EH (cell line): ENCODE results near the gene NAMPT.

Source experiments
- DNase-seq: peaks from one replicate; pipeline ENCODE4 v3.0.0-alpha.2; 2015; ENCODE audit warnings: low read depth

NAMPT gene

DNA sequence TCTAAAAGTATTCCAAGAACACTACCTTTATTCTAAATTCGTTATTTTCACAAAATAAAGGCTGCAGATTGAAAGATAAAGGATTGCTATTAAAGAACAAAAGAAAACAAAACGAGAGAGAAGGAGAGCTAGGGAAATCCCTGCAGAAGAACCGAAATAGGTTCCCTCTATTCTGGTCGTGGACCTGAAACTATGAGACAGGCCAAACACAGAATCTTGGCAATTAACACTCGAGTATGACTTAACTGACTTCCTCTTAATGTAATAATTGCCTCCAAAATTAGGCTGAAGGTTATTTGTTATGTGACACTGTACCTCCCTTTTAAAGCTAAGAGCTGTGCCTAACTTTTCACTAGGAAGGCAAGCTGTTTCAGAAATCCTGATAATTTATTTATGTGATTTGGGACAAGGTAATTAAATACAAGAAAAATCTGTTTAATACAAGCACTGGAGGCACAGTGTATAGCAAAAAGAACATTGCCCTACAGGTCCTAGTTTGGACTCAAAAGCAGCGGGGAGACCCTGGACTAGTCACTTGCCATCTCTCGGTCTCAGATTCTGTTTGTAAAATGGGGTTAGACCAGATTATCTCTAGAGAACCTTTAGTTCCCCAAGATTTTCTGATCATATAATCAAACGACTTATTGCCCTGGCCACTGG is 11.6 kb downstream of the NAMPT start:
- DNase-seq, result no peak

- DNase-seq, result no peak
Measured at GRCh38 chr7:106270122-106270977, 14.4 kb downstream of the NAMPT start.

- no peak for DNase-seq
Measured at GRCh38 chr7:106269254-106269961, 15.4 kb downstream of the NAMPT start.

- DNase-seq, result no peak
Measured at GRCh38 chr7:106265133-106265532, 19.6 kb downstream of the NAMPT start.

DNA sequence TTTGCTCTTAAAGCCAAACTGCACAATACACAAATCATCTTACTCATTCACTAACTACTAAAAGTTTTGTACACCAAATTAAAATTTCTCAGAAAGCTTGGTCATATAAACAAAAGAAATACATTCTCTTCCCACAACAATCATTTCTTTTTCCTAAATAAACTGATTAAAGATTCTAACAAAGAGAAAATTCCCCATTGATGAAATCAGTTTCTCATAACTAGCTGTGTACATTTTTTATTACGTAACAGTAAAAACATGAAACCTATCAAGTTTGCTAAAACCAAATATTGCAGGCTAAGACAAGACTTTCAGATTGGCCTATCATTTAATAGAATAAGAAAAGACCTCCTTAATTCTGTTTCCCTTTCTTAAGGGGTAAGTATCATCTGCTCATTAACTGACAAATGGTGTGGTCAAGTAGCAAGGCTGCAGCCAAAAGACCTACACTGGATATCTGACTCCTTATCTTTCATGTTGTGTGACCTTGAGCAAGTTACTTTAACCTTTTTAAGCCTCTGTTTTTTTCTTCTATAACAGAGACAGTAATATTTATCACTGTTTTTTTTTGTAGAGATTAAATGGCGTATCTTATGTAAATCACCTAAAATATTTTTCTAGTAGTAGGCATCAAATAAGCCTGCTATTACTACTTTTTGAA is 22.4 kb downstream of the NAMPT start:
- no peak for DNase-seq

DNA sequence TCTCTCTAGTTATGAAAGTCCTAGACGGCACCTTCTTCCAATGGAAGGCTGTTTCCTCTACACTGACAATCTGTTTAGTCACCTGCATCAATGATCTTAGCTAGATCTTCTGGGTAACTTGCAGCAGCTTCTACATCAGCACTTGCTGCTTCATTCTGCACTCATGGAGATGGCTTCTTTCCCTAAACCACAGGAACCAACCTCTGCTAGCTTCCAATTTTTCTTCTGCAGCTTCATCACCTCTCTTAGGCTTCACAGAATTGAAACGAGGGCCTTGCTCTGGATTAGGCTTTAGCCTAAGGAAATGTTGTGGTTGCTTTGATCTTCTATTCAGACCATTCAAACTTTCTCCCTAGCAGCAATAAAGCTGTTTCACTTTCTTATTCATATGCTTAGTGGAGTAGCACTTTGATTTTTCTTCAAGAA is 24.6 kb downstream of the NAMPT start:
- DNase-seq, result peak; percentile 15

GRCh38 chr7:106258789-106259188 is 26.0 kb downstream of the NAMPT start:
- DNase-seq, result no peak

DNA sequence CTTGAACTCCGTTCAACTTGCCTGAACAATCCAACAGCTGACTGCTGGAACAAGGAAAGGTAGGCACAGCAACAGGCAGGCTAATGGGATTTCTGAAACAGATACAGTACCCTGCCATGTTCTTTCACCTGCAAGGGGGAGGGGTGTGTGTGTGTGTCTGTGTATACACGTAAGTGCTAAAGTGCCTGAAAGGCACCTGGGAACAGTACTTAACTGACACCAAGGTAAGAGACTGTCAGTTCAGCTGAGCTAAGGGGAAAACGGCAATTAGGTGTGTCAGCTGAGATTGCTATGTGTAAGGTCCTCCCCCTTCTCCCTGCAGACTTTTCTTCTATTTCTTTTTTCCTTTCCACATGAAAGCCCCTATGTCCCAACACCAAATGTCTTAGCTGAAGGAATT is 27.0 kb downstream of the NAMPT start:
- no peak for DNase-seq

- DNase-seq, result no peak
Measured at GRCh38 chr7:106256144-106256543, 28.6 kb downstream of the NAMPT start.

- DNase-seq, result no peak
Measured at GRCh38 chr7:106255246-106255645, 29.5 kb downstream of the NAMPT start.

DNA sequence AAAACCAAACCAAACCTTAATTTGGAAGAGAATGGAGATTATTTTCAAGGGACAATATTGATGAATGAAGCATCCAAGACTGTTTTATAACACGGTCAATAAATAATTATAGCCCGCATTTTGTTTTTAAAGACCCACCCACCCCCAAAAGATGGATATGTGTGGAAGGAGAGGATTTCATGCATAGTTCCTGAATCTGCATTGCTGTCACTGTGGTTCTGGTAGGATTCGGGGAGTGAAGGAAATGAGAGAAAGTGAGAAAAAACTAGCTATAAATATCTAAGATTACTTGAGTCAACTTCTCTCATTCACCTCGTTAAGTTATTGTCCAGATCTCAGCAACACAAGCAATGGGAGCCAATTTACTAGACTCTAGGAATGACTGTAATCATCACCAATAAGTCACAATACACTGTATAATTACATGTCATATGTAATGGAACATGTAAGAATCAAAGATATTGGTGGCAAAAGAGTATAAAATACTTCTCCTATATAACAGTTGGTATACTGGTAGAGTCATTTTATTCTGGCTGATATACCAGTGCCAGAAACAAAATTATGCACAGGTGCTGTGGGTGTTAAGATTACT is 30.2 kb downstream of the NAMPT start:
- DNase-seq, result no peak

DNA sequence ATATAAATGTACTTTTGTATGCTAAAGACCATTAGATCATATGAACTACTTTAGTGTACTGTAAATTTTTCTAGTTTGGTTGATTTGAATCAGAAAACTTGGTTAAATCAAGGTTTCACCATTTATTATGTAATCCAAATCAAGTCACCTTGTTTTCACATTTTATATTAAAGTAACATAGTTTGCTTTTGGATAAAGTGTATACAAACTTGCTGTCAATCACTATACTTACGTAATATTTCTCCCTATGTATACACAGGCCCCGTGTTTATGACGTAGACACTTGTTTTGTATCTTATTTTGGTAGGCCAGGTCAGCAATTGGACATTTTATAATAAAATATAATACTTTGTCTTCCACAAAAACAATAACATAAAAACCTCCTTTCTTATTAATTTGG is 32.2 kb downstream of the NAMPT start:
- DNase-seq, result no peak

DNA sequence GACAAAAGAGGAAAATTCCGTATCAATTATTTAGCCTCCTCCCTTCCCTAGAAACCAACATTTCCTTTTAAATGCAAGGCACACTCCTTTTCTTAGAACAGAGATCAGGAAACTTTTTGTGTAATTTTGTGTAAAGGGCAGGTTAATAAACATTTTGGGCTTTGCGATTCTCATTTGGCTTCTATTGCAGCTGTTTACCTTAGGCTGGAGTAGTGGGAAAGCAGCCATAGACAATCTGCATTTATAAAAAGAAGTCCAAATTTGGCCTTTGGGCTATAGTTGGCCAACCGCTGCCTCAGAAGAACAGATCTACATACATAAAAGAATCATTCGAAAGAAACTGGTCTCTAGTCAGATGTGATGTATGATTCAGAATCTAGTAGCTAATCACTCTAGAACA is 35.3 kb downstream of the NAMPT start:
- DNase-seq, result no peak

DNA sequence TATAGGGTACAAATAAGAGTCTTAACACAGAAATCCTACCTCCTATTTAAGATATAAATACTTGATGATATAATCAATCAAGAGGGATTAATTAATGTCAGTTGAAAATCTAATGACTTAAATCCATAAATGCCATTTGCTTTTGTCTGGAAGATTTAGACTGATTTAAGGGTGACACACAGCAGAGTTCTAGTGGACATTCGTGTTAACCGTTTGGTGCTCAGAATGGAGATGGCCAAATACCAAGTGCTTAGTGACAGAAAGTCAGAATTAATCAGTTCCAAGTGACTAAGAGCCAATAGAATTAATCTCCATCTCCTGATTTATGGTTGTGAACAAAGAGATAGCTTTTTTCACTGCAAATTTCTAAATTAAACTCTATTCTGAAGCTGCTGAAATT is 36.2 kb downstream of the NAMPT start:
- DNase-seq, result no peak

DNA sequence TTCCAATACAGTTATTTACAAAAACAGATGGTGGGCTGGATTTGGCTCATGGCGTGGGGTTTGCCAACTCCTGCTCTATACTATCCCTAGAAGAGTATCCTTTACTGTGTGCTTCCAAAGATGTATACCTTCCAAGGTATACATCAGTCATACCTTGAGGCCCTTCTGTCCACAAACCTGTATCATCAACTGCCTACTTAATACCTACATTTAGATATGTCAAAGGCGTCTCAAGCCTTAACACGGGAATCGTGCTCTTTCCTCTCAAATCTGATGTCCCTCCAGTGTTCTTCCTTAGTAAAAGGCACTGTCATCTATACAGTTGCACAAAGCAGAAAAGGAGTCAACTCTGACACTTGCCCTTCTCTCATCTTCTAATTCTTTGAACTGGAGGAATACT is 36.9 kb downstream of the NAMPT start:
- DNase-seq, result no peak

- DNase-seq, result no peak
Measured at GRCh38 chr7:106246902-106247711, 37.7 kb downstream of the NAMPT start.

GRCh38 chr7:106243893-106244292 is 40.9 kb downstream of the NAMPT start:
- DNase-seq, result peak; percentile 37

- DNase-seq, result peak; percentile 55
Measured at GRCh38 chr7:106239406-106239805, 45.4 kb downstream of the NAMPT start.

- no peak for DNase-seq
Measured at GRCh38 chr7:106238830-106239229, 46.0 kb downstream of the NAMPT start.

- no peak for DNase-seq
Measured at GRCh38 chr7:106236065-106236464, 48.7 kb downstream of the NAMPT start.

GRCh38 chr7:106234425-106234824 is 50.4 kb downstream of the NAMPT start:
- no peak for DNase-seq
